Neural progenitor cell (in vitro differentiated cells): ENCODE measurements around the gene GINS1. TPM values are rescaled to one million over a fixed set of nuclear protein-coding genes. Genes with fewer than 3 reads are reported as not detected.

ENCODE experiments used
- DNase-seq: peaks from one replicate; pipeline ENCODE4 v3.0.0-alpha.2; 2016; ENCODE audit warnings: low spot score
- H2AFZ ChIP-seq: fragments of 200-600 bp; sonication (generic); replicated peaks from 2 replicates; pipeline ENCODE4 v1.6.1; 2016; ENCODE audit warnings: antibody characterized with exemption
- H3F3A ChIP-seq: fragments of 200-600 bp; sonication (generic); 2 replicates; pipeline ENCODE4 v1.6.1; 2016; ENCODE audit warnings: antibody characterized with exemption, low read depth
- H3K27ac ChIP-seq: fragments of 200-600 bp; sonication (generic); 2 replicates; pipeline ENCODE4 v1.5.1; 2016; ENCODE audit warnings: mild to moderate bottlenecking
- H3K27me3 ChIP-seq: fragments of 200-600 bp; sonication (generic); 2 replicates; pipeline ENCODE4 v1.6.1; 2016; ENCODE audit warnings: mild to moderate bottlenecking, moderate library complexity
- H3K36me3 ChIP-seq: fragments of 200-600 bp; sonication (generic); 2 replicates; pipeline ENCODE4 v1.5.1; 2016
- H3K4me1 ChIP-seq: fragments of 200-600 bp; sonication (generic); 2 replicates; pipeline ENCODE4 v1.6.1; 2016; ENCODE audit warnings: mixed run types
- H3K4me2 ChIP-seq: fragments of 200-600 bp; sonication (generic); 2 replicates; pipeline ENCODE4 v1.6.1; 2016
- H3K4me3 ChIP-seq: fragments of 200-600 bp; sonication (generic); 2 replicates; pipeline ENCODE4 v1.5.1; 2016
- H3K79me2 ChIP-seq: fragments of 200-600 bp; sonication (generic); 2 replicates; pipeline ENCODE4 v1.6.1; 2016; ENCODE audit warnings: low read depth
- H3K9ac ChIP-seq: fragments of 200-600 bp; sonication (generic); 2 replicates; pipeline ENCODE4 v1.6.1; 2016
- H3K9me3 ChIP-seq: fragments of 200-600 bp; sonication (generic); 2 replicates; pipeline ENCODE4 v1.5.1; 2016; ENCODE audit warnings: low read depth
- H4K20me1 ChIP-seq: fragments of 200-600 bp; sonication (generic); 2 replicates; pipeline ENCODE4 v1.6.1; 2016; ENCODE audit warnings: low read depth
- H3K27ac Mint-ChIP-seq: 3 replicates; pipeline ENCODE4 v1.8.0; 2021; ENCODE audit warnings: mixed read lengths
- H3K27me3 Mint-ChIP-seq: 2 replicates; pipeline ENCODE4 v1.8.0; 2022; ENCODE audit warnings: low read depth, mild to moderate bottlenecking, inconsistent platforms, moderate library complexity, mixed read lengths; ENCODE audit not compliant: insufficient read depth
- H3K36me3 Mint-ChIP-seq: 3 replicates; pipeline ENCODE4 v1.8.0; 2021; ENCODE audit warnings: mixed read lengths
- H3K4me1 Mint-ChIP-seq: 3 replicates; pipeline ENCODE4 v1.8.0; 2021; ENCODE audit warnings: mixed read lengths
- H3K4me3 Mint-ChIP-seq: 3 replicates; pipeline ENCODE4 v1.8.0; 2021; ENCODE audit warnings: mild to moderate bottlenecking, moderate library complexity, mixed read lengths
- H3K9me3 Mint-ChIP-seq: 3 replicates; pipeline ENCODE4 v1.8.0; 2020; ENCODE audit warnings: mixed read lengths
- EZH2 ChIP-seq: fragments of 200-600 bp; sonication (generic); IDR thresholded peaks from 2 replicates; pipeline ENCODE4 v1.6.1; 2017; ENCODE audit warnings: antibody characterized with exemption, mild to moderate bottlenecking, moderate library complexity
- EZH2phosphoT487 ChIP-seq: fragments of 200-600 bp; sonication (generic); IDR thresholded peaks from 2 replicates; pipeline ENCODE4 v1.6.1; 2017; ENCODE audit warnings: antibody characterized with exemption
- total RNA-seq: library from RNA; depleted of rRNA; stranded (reverse); fragments of >200 nt; gene quantifications from 2 replicates; pipeline ENCODE4 v1.2.3, GENCODE V29; 2015; ENCODE audit warnings: low replicate concordance
- TF ChIP-seq, protein P1 (sequence below): fragments of 200-600 bp; sonication (generic); IDR thresholded peaks from 2 replicates; pipeline ENCODE4 v1.5.1; 2017; ENCODE audit warnings: antibody characterized with exemption, mild to moderate bottlenecking

The GINS1 gene
- total RNA-seq, 1 donor from 2014 or later: 69.6 TPM

- Histone ChIP-seq H3K36me3 (no peaks in the 10 kb centered on the region), H3F3A (no peaks in the 10 kb centered on the region), H3K4me1 (no peaks in the 10 kb centered on the region), H3K9me3 (no peaks in the 10 kb centered on the region), H3K79me2 (peaks cover 86% of the 10 kb centered on the region), H3K4me3 (no peak overlapping the region), H3K9ac (no peak overlapping the region), H3K4me2 (no peak overlapping the region), H4K20me1 (peaks cover 24% of the 10 kb centered on the region), H2AFZ (no peak overlapping the region), H3K27ac (no peak overlapping the region), H3K27me3 (no peaks in the 10 kb centered on the region)
- peaks cover 46% of the 10 kb centered on the region for H3K9me3 Mint-ChIP-seq
- no peaks in the 10 kb centered on the region for H3K4me1 Mint-ChIP-seq
- DNase-seq: no peak
- TF ChIP-seq EZH2phosphoT487 (no peak), EZH2 (no peak)
- TF ChIP-seq, protein P1, sequence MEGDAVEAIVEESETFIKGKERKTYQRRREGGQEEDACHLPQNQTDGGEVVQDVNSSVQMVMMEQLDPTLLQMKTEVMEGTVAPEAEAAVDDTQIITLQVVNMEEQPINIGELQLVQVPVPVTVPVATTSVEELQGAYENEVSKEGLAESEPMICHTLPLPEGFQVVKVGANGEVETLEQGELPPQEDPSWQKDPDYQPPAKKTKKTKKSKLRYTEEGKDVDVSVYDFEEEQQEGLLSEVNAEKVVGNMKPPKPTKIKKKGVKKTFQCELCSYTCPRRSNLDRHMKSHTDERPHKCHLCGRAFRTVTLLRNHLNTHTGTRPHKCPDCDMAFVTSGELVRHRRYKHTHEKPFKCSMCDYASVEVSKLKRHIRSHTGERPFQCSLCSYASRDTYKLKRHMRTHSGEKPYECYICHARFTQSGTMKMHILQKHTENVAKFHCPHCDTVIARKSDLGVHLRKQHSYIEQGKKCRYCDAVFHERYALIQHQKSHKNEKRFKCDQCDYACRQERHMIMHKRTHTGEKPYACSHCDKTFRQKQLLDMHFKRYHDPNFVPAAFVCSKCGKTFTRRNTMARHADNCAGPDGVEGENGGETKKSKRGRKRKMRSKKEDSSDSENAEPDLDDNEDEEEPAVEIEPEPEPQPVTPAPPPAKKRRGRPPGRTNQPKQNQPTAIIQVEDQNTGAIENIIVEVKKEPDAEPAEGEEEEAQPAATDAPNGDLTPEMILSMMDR: no peak
- H3K27ac Mint-ChIP-seq: no peak overlapping the region
- H3K4me3 Mint-ChIP-seq: no peak overlapping the region
- peaks cover 51% of the 10 kb centered on the region for H3K36me3 Mint-ChIP-seq
- H3K27me3 Mint-ChIP-seq: peaks cover 7% of the 10 kb centered on the region
These were observed 30.6 kb upstream of the GINS1 start for GRCh38 chr20:25376886-25377285.

DNA sequence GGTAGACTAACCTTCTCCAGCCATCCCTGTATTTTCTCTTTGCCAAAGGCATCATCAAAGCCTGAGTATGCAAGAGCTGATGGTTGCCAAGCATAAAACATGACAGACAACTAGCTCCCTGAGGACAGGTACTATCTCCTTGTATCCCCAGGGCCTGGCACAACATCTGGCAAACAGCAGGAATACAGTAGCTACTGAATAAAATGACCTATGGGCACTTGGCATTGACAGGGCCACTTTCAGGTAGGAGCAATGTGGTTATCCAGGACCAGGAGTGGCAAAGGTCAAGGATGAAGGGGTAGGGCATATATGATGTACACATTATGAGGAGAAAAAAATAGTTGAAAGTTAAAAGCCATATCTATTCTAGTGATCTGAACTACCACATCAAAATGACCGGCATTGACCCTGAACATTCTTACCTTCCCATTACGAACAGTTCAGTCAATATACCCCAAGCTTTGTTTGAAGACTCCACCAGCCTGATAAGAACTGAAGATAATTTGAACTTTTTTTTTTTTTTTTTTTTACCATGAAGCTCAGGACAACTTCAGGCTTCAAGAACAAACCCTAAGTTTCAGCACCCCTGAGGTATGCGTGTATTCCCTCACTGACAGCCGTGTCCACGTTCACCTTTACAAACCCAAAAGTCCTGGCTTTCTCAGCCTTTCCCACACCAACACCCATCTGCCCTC, 29.1 kb upstream of the GINS1 start:
- TF ChIP-seq EZH2 (no peak), EZH2phosphoT487 (no peak)
- TF ChIP-seq, protein P1: no peak
- peaks cover 7% of the 10 kb centered on the region for H3K27me3 Mint-ChIP-seq
- no peak for DNase-seq
- Histone ChIP-seq H4K20me1 (peaks cover 34% of the 10 kb centered on the region), H2AFZ (no peak overlapping the region), H3F3A (no peaks in the 10 kb centered on the region), H3K36me3 (no peaks in the 10 kb centered on the region), H3K4me1 (no peaks in the 10 kb centered on the region), H3K27me3 (no peaks in the 10 kb centered on the region), H3K9ac (no peak overlapping the region), H3K4me2 (no peak overlapping the region), H3K4me3 (no peak overlapping the region), H3K79me2 (peaks cover 87% of the 10 kb centered on the region), H3K27ac (no peak overlapping the region), H3K9me3 (no peaks in the 10 kb centered on the region)
- H3K36me3 Mint-ChIP-seq: peaks cover 51% of the 10 kb centered on the region
- H3K4me3 Mint-ChIP-seq: no peak overlapping the region
- no peaks in the 10 kb centered on the region for H3K4me1 Mint-ChIP-seq
- peaks cover 39% of the 10 kb centered on the region for H3K9me3 Mint-ChIP-seq
- H3K27ac Mint-ChIP-seq: no peak overlapping the region

DNA sequence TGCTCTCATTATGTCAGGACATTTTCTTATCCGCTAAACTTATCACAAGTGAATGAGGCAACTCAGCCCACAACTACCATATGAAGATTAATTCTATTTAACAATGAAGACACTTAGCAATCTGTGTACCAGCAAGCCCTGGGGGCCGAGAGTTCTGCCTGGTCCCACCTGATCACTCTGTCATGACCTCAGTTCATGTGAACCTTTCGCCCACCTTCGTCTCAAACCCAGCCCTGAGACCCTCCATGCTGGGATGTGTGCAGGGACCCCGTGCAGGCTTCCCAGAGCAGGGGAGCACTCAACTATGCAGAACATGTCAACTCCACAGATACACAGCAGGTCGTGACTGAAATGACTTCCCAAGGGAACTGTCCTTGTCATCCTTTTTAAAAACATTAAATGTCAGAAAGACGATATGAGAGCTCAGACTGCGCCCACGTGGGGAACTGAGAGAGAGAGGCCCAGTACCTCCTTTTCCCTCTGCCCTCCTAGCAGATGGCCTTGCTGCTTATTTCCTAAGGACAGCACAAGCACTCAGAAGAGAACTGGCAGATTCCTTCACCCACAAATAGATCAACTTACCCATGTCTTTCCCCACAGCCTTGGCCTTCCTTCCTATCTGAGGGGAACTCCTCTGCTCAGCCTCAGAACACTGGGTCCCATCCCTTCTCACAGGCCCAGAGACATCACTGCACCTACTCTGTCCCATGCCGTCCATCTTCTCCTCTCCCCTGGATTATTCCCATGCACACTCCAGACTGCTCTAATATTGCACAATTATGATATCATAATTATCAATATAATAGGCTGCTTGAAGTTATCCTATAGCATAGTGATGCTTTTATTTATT, 28.4 kb upstream of the GINS1 start:
- no peak for DNase-seq
- TF ChIP-seq EZH2 (no peak), EZH2phosphoT487 (no peak)
- TF ChIP-seq, protein P1: no peak
- Histone ChIP-seq H3K27me3 (no peaks in the 10 kb centered on the region), H3K36me3 (no peaks in the 10 kb centered on the region), H3K4me2 (no peak overlapping the region), H3K4me3 (no peak overlapping the region), H3K79me2 (peaks cover 94% of the 10 kb centered on the region), H3K27ac (no peak overlapping the region), H3F3A (no peaks in the 10 kb centered on the region), H4K20me1 (peaks cover 34% of the 10 kb centered on the region), H3K9me3 (no peaks in the 10 kb centered on the region), H3K9ac (no peak overlapping the region), H3K4me1 (no peaks in the 10 kb centered on the region), H2AFZ (no peak overlapping the region)
- H3K4me1 Mint-ChIP-seq: no peaks in the 10 kb centered on the region
- H3K4me3 Mint-ChIP-seq: no peak overlapping the region
- H3K27me3 Mint-ChIP-seq: peaks cover 7% of the 10 kb centered on the region
- peaks cover 46% of the 10 kb centered on the region for H3K36me3 Mint-ChIP-seq
- H3K27ac Mint-ChIP-seq: no peak overlapping the region
- peaks cover 35% of the 10 kb centered on the region for H3K9me3 Mint-ChIP-seq
